ENCODE results near the gene GRHL1.

The GRHL1 gene

GRCh38 chr2:9996321-9996720 is 44.8 kb downstream of the GRHL1 start:
- no peak overlapping the region for H3K4me3 ChIP-seq (ENCODE audit: low read length)
- no peak for TF ChIP-seq CTCF (IDR thresholded peaks at IDR 0.05; ENCODE audit: insufficient read depth, low read depth, low read length, missing control alignments)
- DNase-seq (ENCODE audit: low read depth): no peak

- no peak for DNase-seq (ENCODE audit: low read depth)
- H3K4me3 ChIP-seq (ENCODE audit: low read length): no peak overlapping the region
- no peak for TF ChIP-seq CTCF (IDR thresholded peaks at IDR 0.05; ENCODE audit: insufficient read depth, low read depth, low read length, missing control alignments)
These were observed 46.4 kb downstream of the GRHL1 start for GRCh38 chr2:9997936-9998335.

GRCh38 chr2:9998916-9999654 is 47.6 kb downstream of the GRHL1 start:
- H3K4me3 ChIP-seq (ENCODE audit: low read length): no peak overlapping the region
- DNase-seq (ENCODE audit: low read depth): no peak
- no peak for TF ChIP-seq CTCF (IDR thresholded peaks at IDR 0.05; ENCODE audit: insufficient read depth, low read depth, low read length, missing control alignments)

GRCh38 chr2:9999693-10000092 is 48.2 kb downstream of the GRHL1 start:
- no peak overlapping the region for H3K4me3 ChIP-seq (ENCODE audit: low read length)
- TF ChIP-seq CTCF (IDR thresholded peaks at IDR 0.05; ENCODE audit: insufficient read depth, low read depth, low read length, missing control alignments): no peak
- no peak for DNase-seq (ENCODE audit: low read depth)

GRCh38 chr2:10000541-10000940 is 49.0 kb downstream of the GRHL1 start:
- no peak overlapping the region for H3K4me3 ChIP-seq (ENCODE audit: low read length)
- TF ChIP-seq CTCF (IDR thresholded peaks at IDR 0.05; ENCODE audit: insufficient read depth, low read depth, low read length, missing control alignments): no peak
- DNase-seq (ENCODE audit: low read depth): no peak

- no peak overlapping the region for H3K4me3 ChIP-seq (ENCODE audit: low read length)
- no peak for DNase-seq (ENCODE audit: low read depth)
- no peak for TF ChIP-seq CTCF (IDR thresholded peaks at IDR 0.05; ENCODE audit: insufficient read depth, low read depth, low read length, missing control alignments)
These were observed 50.1 kb downstream of the GRHL1 start for GRCh38 chr2:10001586-10001985.

GRCh38 chr2:10002109-10002508 is 50.6 kb downstream of the GRHL1 start:
- TF ChIP-seq CTCF (IDR thresholded peaks at IDR 0.05; ENCODE audit: insufficient read depth, low read depth, low read length, missing control alignments): no peak
- no peak overlapping the region for H3K4me3 ChIP-seq (ENCODE audit: low read length)
- DNase-seq (ENCODE audit: low read depth): no peak
